A549 (cell line): ENCODE results near the gene SEMA5B. TPM values are rescaled to one million over a fixed set of nuclear protein-coding genes. Genes with fewer than 3 reads are reported as not detected.

Experiments
- ATAC-seq, 2 experiments: fragments of 200-7000 bp in 1 of 2; fragments of >200 bp in 1 of 2; cut with Nextera tagmentation in 1 of 2; cut with Tn5 transposase in 1 of 2; 3 replicates each; pipeline versions ENCODE4 v1.8.0 to v1.9.1; 2018 to 2020; ENCODE audit warnings: mild to moderate bottlenecking in 1 of 2, moderate library complexity in 1 of 2
- CTCF ChIA-PET: fragments of 300-600 bp; sonication (Branson Sonifier 250); formaldehyde crosslinking; extraction: SDS; loops from one replicate; lab custom pipeline; 2021; ENCODE audit warnings: antibody characterized with exemption, inconsistent platforms; lab: Yijun Ruan, JAX
- POLR2A ChIA-PET: fragments of 350-600 bp; formaldehyde crosslinking; extraction: SDS; loops from one replicate; lab custom pipeline; 2021; ENCODE audit warnings: antibody characterized with exemption, inconsistent platforms; lab: Yijun Ruan, JAX
- DNase-seq, 2 experiments: peaks; one replicate each; pipeline versions ENCODE4 v3.0.0 to v3.0.0-alpha.2; 2011 to 2016; ENCODE audit warnings: low read depth in 1 of 2, low spot score in 1 of 2
- FAIRE-seq: peaks from 2 replicates; lab custom pipeline; 2011; peaks lifted over from hg19 to GRCh38; lab: Jason Lieb, UNC
- H3K27ac ChIP-seq, 2 experiments: fragments of >200 bp; sonication (Bioruptor Twin); formaldehyde crosslinking; 3 replicates each; pipeline ENCODE4 v1.5.1; 2016 to 2017
- H3K4me1 ChIP-seq: fragments of >200 bp; sonication (Bioruptor Twin); formaldehyde crosslinking; 3 replicates; pipeline ENCODE4 v1.6.1; 2016
- H3K4me2 ChIP-seq: fragments of >200 bp; sonication (Bioruptor Twin); formaldehyde crosslinking; 3 replicates; pipeline ENCODE4 v1.6.1; 2016
- H3K4me3 ChIP-seq: fragments of >200 bp; sonication (Bioruptor Twin); formaldehyde crosslinking; 3 replicates; pipeline ENCODE4 v1.5.1; 2016
- H3K9me3 ChIP-seq: fragments of >200 bp; sonication (Bioruptor Twin); formaldehyde crosslinking; 3 replicates; pipeline ENCODE4 v1.6.1; 2016
- BHLHE40 ChIP-seq: IDR thresholded peaks from 2 replicates; pipeline ENCODE4 v1.6.1; 2012; ENCODE audit warnings: low read depth, low read length, inconsistent platforms
- CBX2 ChIP-seq: fragments of 200-600 bp; sonication (generic); IDR thresholded peaks from 2 replicates; pipeline ENCODE4 v1.6.1; 2016; ENCODE audit warnings: low read depth, mild to moderate bottlenecking, borderline replicate concordance
- EHMT2 ChIP-seq: fragments of 200-600 bp; sonication (generic); IDR thresholded peaks from 2 replicates; pipeline ENCODE4 v1.6.1; 2016; ENCODE audit warnings: antibody characterized with exemption, low read depth, mild to moderate bottlenecking, moderate library complexity
- ESRRA ChIP-seq: fragments of 150-350 bp; IDR thresholded peaks from 2 replicates; pipeline ENCODE4 v1.6.1; 2014; ENCODE audit warnings: mild to moderate bottlenecking, low read length, borderline replicate concordance
- FOSL2 ChIP-seq, 2 experiments: fragments of 450-650 bp in 1 of 2; fragments of >200 bp in 1 of 2; sonication (Bioruptor Twin) in 1 of 2; formaldehyde crosslinking; IDR thresholded peaks; 2 replicates each; pipeline versions ENCODE4 v1.5.0 to v1.6.1; 2016 to 2020; ENCODE audit warnings: mild to moderate bottlenecking in 1 of 2, moderate library complexity in 1 of 2
- HOXB13 ChIP-seq: fragments of 250-450 bp; sonication (Bioruptor Pico); IDR thresholded peaks from 2 replicates; pipeline ENCODE4 v1.5.0; 2020; ENCODE audit warnings: low read depth, mild to moderate bottlenecking, moderate library complexity
- HOXB5 ChIP-seq: fragments of 250-450 bp; sonication (Bioruptor Pico); IDR thresholded peaks from 2 replicates; pipeline ENCODE4 v1.5.0; 2020; ENCODE audit warnings: mild to moderate bottlenecking, moderate library complexity
- KDM1A ChIP-seq: fragments of 200-600 bp; sonication (generic); IDR thresholded peaks from 2 replicates; pipeline ENCODE4 v1.6.1; 2016; ENCODE audit warnings: low read depth, mild to moderate bottlenecking
- KDM5A ChIP-seq: fragments of 200-600 bp; sonication (generic); IDR thresholded peaks from 2 replicates; pipeline ENCODE4 v1.6.1; 2016; ENCODE audit warnings: antibody characterized with exemption, mild to moderate bottlenecking
- MAFK ChIP-seq: fragments of 450-650 bp; IDR thresholded peaks from 2 replicates; pipeline ENCODE4 v1.6.1; 2014; ENCODE audit not compliant: partially characterized antibody
- NR3C1 ChIP-seq: fragments of >200 bp; sonication (Bioruptor Twin); formaldehyde crosslinking; IDR thresholded peaks from 3 replicates; pipeline ENCODE4 v1.6.1; 2017
- POLR2A ChIP-seq: IDR thresholded peaks from 2 replicates; pipeline ENCODE4 v1.6.1; 2012; ENCODE audit warnings: mild to moderate bottlenecking, low read length
- POLR2AphosphoS2 ChIP-seq: conservative IDR thresholded peaks from 2 replicates; pipeline ENCODE4 v1.6.1; 2012; ENCODE audit warnings: low read length, improper control_type of control experiment, inconsistent platforms
- SREBF2 ChIP-seq: fragments of 450-650 bp; IDR thresholded peaks from 2 replicates; pipeline ENCODE4 v1.6.1; 2014; ENCODE audit warnings: mild to moderate bottlenecking, moderate library complexity
- ZC3H11A ChIP-seq: fragments of 450-650 bp; IDR thresholded peaks from 2 replicates; pipeline ENCODE4 v1.6.1; 2014; ENCODE audit warnings: antibody characterized with exemption, mild to moderate bottlenecking
- ZNF302 ChIP-seq: fragments of 250-450 bp; sonication (Bioruptor Pico); IDR thresholded peaks from 2 replicates; pipeline ENCODE4 v1.9.0; 2021; ENCODE audit warnings: inconsistent platforms, mild to moderate bottlenecking, moderate library complexity
- WGBS: methylation state at CpG from one replicate; pipeline ENCODE4 v1.1.6; 2017; ENCODE audit errors: missing lambda C conversion rate; 5-methylcytosine and 5-hydroxymethylcytosine counted together
- polyA plus RNA-seq, 4 experiments: library from polyadenylated mRNA; depleted of rRNA in 3 of 4; stranded (reverse); fragments of >200 nt; fragmentation: RNase III in 1 of 4; extraction: RNeasy Plus Mini Kit Qiagen cat#74134 plus additional on column Dnase treatment in 1 of 4; gene quantifications; 2 replicates in 3 of 4; 3 replicates in 1 of 4; pipeline ENCODE4 v1.2.3, GENCODE V29; 2011 to 2017
- TF ChIP-seq, protein P1 (sequence below): fragments of 250-450 bp; sonication (Bioruptor Pico); IDR thresholded peaks from 2 replicates; pipeline ENCODE4 v1.5.0; 2021; ENCODE audit warnings: mild to moderate bottlenecking, moderate library complexity, borderline replicate concordance
- TF ChIP-seq, protein P2 (sequence below): IDR thresholded peaks from 2 replicates; pipeline ENCODE4 v1.6.1; 2012
- TF ChIP-seq, protein P3 (sequence below): fragments of 250-450 bp; sonication (Bioruptor Pico); IDR thresholded peaks from 2 replicates; pipeline ENCODE4 v1.5.0; 2020; ENCODE audit warnings: low read depth, mild to moderate bottlenecking, moderate library complexity
- TF ChIP-seq, protein P4 (sequence below): fragments of >200 bp; sonication (Bioruptor Twin); formaldehyde crosslinking; IDR thresholded peaks from 2 replicates; pipeline ENCODE4 v1.6.1; 2016
- TF ChIP-seq, protein P5 (sequence below): fragments of 150-350 bp; IDR thresholded peaks from 2 replicates; pipeline ENCODE4 v1.6.1; 2014; ENCODE audit warnings: low read depth, mild to moderate bottlenecking, low read length
- TF ChIP-seq, protein P6 (sequence below): fragments of 200-600 bp; sonication (generic); IDR thresholded peaks from 2 replicates; pipeline ENCODE4 v1.6.1; 2016; ENCODE audit warnings: antibody characterized with exemption, mild to moderate bottlenecking, moderate library complexity

SEMA5B gene
- polyA plus RNA-seq, 2 of the 4 experiments (the other 2 are of a cell fraction): 0.03 TPM; not detected in 1

DNA sequence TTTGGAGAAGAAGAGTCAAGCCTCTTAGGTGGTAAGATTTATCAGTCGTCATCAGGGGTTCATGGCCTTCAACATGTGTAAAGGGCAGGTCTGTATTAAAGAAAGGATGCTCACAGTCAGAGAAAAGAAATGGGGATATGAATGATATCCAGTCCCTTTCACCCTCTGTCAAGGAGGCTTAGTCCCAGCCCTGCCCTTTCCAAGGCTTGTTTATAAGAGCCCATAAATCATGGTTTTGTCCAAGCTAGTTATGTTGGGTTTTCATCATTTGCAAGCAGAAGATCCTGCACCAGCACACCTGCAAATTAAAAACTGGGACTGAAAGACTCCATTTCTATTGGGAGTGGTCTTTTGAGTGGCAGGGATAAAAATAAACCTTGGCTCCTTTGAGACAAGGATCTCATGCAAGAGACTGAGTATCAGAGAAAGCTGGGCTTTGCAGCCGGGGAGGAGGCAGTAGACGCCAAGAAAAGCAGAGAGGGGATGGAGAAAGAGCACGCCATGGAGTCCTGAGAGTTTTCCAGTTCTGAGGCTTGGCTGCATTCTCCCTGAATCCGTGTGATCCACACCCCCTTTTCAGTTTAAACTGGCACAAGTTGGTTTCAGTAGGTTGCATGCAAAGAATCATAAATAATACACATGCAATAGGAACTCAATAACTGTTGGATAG lies 26.7 kb upstream of the SEMA5B start (continued):
- no peak for TF ChIP-seq KDM5A
- TF ChIP-seq, protein P1, sequence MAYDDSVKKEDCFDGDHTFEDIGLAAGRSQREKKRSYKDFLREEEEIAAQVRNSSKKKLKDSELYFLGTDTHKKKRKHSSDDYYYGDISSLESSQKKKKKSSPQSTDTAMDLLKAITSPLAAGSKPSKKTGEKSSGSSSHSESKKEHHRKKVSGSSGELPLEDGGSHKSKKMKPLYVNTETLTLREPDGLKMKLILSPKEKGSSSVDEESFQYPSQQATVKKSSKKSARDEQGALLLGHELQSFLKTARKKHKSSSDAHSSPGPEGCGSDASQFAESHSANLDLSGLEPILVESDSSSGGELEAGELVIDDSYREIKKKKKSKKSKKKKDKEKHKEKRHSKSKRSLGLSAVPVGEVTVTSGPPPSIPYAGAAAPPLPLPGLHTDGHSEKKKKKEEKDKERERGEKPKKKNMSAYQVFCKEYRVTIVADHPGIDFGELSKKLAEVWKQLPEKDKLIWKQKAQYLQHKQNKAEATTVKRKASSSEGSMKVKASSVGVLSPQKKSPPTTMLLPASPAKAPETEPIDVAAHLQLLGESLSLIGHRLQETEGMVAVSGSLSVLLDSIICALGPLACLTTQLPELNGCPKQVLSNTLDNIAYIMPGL: no peak

DNA sequence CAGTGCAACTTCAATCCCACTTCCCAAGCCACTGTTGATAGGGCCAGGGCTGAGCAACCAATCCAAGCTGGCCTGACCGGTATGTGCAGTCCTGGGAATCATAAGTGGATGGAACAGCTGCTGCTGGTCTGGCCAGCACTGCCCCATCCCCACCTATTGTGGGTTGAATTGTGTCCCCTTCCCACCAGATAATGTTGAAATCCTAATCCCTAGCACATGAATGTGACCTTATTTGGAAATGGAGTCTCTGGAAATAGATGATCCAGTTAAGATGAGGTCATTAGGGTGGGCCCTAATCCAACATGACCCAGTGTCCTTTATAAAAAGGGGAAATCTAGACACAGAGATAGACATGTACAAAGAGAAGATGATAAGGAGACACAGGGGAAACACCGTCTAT lies 25.5 kb upstream of the SEMA5B start:
- FAIRE-seq: no peak
- CTCF ChIA-PET: interaction anchor here (1.0 kb wide), 1 partner anchor 110 kb away, joined by 3 read pairs; no protein-coding TSS in a partner anchor
- no peak for DNase-seq
- Histone ChIP-seq H3K27ac (no peak overlapping the region), H3K4me2 (no peak overlapping the region), H3K4me3 (no peak overlapping the region), H3K4me1 (0 out of 3 replicates have a peak, but pooled peaks cover 2% of the 10 kb centered on the region), H3K9me3 (no peaks in the 10 kb centered on the region)
- peak in 1 of 2 experiments; percentile 34; a peak in 1 of 6 replicates for ATAC-seq
- POLR2A ChIA-PET: no interaction called here
- WGBS: 61% methylated on average over 2 of the region's 2 CpGs
- TF ChIP-seq, protein P2, sequence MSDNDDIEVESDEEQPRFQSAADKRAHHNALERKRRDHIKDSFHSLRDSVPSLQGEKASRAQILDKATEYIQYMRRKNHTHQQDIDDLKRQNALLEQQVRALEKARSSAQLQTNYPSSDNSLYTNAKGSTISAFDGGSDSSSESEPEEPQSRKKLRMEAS: no peak
- TF ChIP-seq ZNF302 (no peak), SREBF2 (no peak), POLR2AphosphoS2 (no peak), ESRRA (no peak), EHMT2 (no peak), HOXB5 (CRISPR knock-in tag) (no peak), CBX2 (no peak), BHLHE40 (no peak)
- TF ChIP-seq, protein P3, sequence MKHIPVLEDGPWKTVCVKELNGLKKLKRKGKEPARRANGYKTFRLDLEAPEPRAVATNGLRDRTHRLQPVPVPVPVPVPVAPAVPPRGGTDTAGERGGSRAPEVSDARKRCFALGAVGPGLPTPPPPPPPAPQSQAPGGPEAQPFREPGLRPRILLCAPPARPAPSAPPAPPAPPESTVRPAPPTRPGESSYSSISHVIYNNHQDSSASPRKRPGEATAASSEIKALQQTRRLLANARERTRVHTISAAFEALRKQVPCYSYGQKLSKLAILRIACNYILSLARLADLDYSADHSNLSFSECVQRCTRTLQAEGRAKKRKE (CRISPR knock-in tag): no peak
- TF ChIP-seq, protein P4, sequence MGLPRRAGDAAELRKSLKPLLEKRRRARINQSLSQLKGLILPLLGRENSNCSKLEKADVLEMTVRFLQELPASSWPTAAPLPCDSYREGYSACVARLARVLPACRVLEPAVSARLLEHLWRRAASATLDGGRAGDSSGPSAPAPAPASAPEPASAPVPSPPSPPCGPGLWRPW: no peak

DNA sequence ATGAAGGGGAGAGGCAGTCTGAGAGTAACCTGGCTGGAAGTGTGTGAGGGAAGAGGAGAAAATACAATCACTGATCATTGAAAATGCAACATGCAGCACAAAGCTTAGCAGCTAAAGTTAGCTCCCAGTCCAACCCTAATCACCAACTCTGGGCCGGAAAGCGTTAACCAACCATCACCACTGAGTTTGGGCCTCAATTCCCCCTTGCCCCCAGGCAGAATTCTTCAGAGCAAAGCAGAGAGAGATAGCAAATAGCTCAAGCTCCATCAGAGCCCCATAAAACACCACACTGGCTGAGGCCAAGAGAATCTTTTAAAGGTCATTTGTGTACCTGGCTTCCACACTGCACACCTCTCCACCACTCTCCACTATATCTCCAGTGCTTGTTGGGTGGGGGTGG lies 23.1 kb upstream of the SEMA5B start:
- CTCF ChIA-PET: interaction anchor here (1.0 to 1.8 kb wide), 3 partner anchors 9 to 22 kb away, joined by 3 to 6 read pairs (median 4); no protein-coding TSS in a partner anchor
- WGBS: 86% methylated on average over 2 of the region's 2 CpGs
- Histone ChIP-seq H3K9me3 (no peaks in the 10 kb centered on the region), H3K27ac (no peak overlapping the region), H3K4me3 (no peak overlapping the region), H3K4me1 (peaks cover 12% of the 10 kb centered on the region; the same call in 1 of the 3 replicates), H3K4me2 (no peak overlapping the region)
- ATAC-seq (no peak), FAIRE-seq (no peak), DNase-seq (no peak)
- POLR2A ChIA-PET: no interaction called here
- TF ChIP-seq ZC3H11A (no peak), MAFK (no peak), KDM1A (no peak), HOXB13 (CRISPR knock-in tag) (no peak), FOSL2 (IDR thresholded peaks at IDR 0.05) (no peak), FOSL2 (CRISPR knock-in tag; IDR thresholded peaks at IDR 0.05) (no peak), POLR2A (no peak), NR3C1 (no peak), HOXB5 (CRISPR knock-in tag) (no peak), BHLHE40 (no peak), EHMT2 (no peak)
- TF ChIP-seq, protein P1: no peak
- TF ChIP-seq, protein P5, sequence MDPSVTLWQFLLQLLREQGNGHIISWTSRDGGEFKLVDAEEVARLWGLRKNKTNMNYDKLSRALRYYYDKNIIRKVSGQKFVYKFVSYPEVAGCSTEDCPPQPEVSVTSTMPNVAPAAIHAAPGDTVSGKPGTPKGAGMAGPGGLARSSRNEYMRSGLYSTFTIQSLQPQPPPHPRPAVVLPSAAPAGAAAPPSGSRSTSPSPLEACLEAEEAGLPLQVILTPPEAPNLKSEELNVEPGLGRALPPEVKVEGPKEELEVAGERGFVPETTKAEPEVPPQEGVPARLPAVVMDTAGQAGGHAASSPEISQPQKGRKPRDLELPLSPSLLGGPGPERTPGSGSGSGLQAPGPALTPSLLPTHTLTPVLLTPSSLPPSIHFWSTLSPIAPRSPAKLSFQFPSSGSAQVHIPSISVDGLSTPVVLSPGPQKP: no peak
- TF ChIP-seq, protein P3 (CRISPR knock-in tag): no peak
- TF ChIP-seq, protein P6, sequence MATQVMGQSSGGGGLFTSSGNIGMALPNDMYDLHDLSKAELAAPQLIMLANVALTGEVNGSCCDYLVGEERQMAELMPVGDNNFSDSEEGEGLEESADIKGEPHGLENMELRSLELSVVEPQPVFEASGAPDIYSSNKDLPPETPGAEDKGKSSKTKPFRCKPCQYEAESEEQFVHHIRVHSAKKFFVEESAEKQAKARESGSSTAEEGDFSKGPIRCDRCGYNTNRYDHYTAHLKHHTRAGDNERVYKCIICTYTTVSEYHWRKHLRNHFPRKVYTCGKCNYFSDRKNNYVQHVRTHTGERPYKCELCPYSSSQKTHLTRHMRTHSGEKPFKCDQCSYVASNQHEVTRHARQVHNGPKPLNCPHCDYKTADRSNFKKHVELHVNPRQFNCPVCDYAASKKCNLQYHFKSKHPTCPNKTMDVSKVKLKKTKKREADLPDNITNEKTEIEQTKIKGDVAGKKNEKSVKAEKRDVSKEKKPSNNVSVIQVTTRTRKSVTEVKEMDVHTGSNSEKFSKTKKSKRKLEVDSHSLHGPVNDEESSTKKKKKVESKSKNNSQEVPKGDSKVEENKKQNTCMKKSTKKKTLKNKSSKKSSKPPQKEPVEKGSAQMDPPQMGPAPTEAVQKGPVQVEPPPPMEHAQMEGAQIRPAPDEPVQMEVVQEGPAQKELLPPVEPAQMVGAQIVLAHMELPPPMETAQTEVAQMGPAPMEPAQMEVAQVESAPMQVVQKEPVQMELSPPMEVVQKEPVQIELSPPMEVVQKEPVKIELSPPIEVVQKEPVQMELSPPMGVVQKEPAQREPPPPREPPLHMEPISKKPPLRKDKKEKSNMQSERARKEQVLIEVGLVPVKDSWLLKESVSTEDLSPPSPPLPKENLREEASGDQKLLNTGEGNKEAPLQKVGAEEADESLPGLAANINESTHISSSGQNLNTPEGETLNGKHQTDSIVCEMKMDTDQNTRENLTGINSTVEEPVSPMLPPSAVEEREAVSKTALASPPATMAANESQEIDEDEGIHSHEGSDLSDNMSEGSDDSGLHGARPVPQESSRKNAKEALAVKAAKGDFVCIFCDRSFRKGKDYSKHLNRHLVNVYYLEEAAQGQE: no peak
